HG03025 (cell line): ENCODE data around the gene TYMS.
A peak's percentile ranks its signal among the peaks of the same experiment; 100 is the strongest.

ENCODE experiments used
- ATAC-seq: cut with Tn5 transposase; IDR thresholded peaks from one replicate; pipeline ENCODE4 v1.9.1; 2021; ENCODE audit warnings: mild to moderate bottlenecking, moderate library complexity; ENCODE audit not compliant: unreplicated experiment, low FRiP score

The TYMS gene

GRCh38 chr18:710418-711300 is 53.2 kb downstream of the TYMS start:
- no peak for ATAC-seq

- ATAC-seq, result peak; percentile 8
These were observed 53.8 kb downstream of the TYMS start for GRCh38 chr18:711310-711656.

GRCh38 chr18:711657-712400 is 54.4 kb downstream of the TYMS start:
- peak; percentile 59 for ATAC-seq

- peak; percentile 78 for ATAC-seq
These were observed 55.1 kb downstream of the TYMS start, which contains the start of gene ENOSF1 for GRCh38 chr18:712401-713134. TSS of gene ENOSF1 (minus strand) at chr18:712630. CDS start at chr18:712587, 43 bp downstream.

- ATAC-seq, result no peak
These were observed 55.7 kb downstream of the TYMS start for GRCh38 chr18:713135-713490.

GRCh38 chr18:715626-716025 is 58.2 kb downstream of the TYMS start:
- no peak for ATAC-seq

DNA sequence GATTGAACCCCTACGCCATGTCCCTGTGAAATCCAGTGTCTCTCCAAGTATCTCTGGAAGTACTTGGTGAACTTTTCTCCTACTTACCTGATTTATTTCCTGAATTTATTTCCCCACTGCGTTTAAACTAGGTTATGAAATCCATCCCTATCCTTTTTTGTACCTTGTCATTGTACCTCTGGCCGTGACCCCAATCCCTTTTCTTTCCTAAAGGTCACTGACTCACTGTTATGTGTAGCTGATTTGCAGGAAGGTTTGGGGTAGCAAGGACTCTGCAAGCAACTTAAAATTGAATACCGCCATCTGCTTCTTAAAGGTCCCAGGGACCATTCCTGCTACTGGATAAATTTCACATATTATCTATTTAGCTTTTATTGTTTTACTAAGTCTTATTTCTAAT is 59.5 kb downstream of the TYMS start:
- ATAC-seq, result no peak
